ENCODE measurements around the gene SH2B3. TPM values are rescaled to one million over a fixed set of nuclear protein-coding genes. Genes with fewer than 3 reads are reported as not detected.

The SH2B3 gene
- 10 to 100 TPM; 16.5 to 22.4 (median 20.5) TPM for total RNA-seq
- long read RNA-seq, donor 1, full-length matches to known transcripts, result 1 of 25 reads
- long read RNA-seq, donor 1, partial matches to known transcripts, result 13 of 25 reads
- long read RNA-seq, donor 1, other reads (novel, unspliced or antisense), result 11 of 25 reads
- long read RNA-seq, donor 2, partial matches to known transcripts, result 1 of 3 reads
- long read RNA-seq, donor 2, other reads (novel, unspliced or antisense), result 2 of 3 reads

DNA sequence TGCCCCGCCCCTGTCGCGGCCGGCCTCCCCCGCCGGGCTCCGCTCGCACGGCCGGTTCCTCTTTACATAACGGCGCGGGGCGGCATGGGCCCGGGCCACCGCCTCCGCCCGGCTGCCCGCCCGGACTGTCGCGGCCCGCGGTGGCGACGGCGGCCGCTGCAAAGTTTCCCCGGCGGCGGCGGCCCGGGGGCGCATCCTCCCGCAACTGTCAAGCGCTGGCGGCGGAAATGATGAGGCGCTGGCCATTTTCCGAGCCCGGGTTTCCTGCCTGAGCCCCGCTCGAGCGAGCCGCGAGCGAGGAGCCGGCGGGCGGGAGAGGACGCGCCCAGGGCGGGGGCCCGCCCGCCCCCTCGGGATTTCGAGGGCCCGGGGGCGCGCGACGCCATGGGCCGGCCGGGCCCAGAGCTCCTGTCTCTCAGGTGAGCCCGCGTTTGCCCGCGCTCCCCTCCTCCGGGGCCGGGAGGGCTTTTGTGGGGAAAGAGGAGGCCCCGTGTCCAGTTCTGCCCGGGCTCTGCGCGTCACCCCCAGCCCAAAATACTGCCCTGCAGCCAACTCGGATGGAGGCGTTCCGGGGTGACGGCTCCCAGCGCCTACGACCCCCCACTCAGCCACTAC, at the start of gene SH2B3:
Gene SH2B3, plus strand, starts transcription at position 65 of the 615 bp plus-strand sequence. CDS start 12,223 bp downstream, outside the sequence.
- Histone ChIP-seq H3K36me3 (ENCODE audit: low read depth) (no peaks in the 10 kb centered on the region), H3K9me3 (no peaks in the 10 kb centered on the region), H3K4me3 (peak within 1 kb of the TSS; percentile 80), H3K4me1 (ENCODE audit: low read depth) (peaks cover 36% of the 10 kb centered on the region)
- ATAC-seq (peak; percentile 14), DNase-seq (no peak)
- TF ChIP-seq, protein P1, sequence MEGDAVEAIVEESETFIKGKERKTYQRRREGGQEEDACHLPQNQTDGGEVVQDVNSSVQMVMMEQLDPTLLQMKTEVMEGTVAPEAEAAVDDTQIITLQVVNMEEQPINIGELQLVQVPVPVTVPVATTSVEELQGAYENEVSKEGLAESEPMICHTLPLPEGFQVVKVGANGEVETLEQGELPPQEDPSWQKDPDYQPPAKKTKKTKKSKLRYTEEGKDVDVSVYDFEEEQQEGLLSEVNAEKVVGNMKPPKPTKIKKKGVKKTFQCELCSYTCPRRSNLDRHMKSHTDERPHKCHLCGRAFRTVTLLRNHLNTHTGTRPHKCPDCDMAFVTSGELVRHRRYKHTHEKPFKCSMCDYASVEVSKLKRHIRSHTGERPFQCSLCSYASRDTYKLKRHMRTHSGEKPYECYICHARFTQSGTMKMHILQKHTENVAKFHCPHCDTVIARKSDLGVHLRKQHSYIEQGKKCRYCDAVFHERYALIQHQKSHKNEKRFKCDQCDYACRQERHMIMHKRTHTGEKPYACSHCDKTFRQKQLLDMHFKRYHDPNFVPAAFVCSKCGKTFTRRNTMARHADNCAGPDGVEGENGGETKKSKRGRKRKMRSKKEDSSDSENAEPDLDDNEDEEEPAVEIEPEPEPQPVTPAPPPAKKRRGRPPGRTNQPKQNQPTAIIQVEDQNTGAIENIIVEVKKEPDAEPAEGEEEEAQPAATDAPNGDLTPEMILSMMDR (IDR thresholded peaks at IDR 0.05), result no peak
- intact Hi-C loops (cut with DNase I, micrococcal nuclease), result no loop called here

DNA sequence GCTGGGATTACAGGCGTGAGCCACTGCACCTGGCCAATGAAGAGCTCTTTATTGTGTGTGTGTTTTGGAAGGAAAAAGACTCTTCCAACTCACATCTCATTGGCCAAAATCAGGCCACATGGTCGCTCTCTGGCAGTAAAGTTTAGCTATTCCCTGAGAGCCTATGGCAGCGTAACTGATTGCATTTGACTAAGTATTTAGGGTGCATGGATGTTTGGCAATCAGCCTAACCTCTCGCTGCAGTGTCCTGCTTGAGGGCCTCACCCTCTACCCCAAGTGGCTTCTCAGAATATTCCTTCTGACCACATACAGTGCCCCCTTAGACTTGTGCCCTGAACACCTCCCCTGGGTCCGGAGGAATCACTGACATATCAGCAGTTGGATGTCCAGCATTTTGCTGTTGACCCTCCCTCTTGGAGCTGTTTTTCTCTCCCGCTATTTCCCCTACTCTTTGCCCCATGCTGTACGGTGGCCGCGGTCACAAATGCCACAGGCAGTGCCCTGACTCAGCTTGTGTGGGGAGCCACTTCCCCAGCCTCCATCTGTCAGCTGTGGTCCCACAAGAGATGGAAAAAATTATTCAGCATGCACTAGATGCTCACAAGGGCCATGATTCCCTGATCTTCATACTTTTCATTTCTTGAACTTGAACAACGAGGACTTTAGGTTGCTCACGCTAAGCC, 46.4 kb upstream of the SH2B3 start:
- Histone ChIP-seq H3K4me1 (ENCODE audit: low read depth) (no peaks in the 10 kb centered on the region), H3K9me3 (no peaks in the 10 kb centered on the region), H3K36me3 (ENCODE audit: low read depth) (no peaks in the 10 kb centered on the region), H3K4me3 (no peak overlapping the region)
- TF ChIP-seq, protein P1 (IDR thresholded peaks at IDR 0.05), result no peak
- ATAC-seq, result peak; percentile 15
- intact Hi-C loops (cut with DNase I, micrococcal nuclease), result no loop called here
- no peak for DNase-seq

DNA sequence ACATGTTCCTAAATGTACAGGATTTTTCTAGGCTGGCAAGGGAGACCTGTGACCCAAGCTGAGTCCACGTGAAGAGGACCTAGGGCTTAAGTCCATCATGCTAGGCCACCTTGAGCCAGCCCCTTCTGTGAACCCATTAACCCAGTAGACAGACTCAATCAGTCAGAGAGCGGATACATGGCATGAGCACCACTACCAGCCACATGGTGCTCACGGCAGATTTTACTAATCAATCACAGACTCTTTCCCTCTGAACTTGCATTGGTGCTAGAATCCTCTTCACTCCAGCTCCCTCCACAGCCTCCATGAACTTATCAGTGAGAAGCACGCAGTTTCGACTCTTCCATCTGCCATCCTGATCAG, 45.8 kb upstream of the SH2B3 start:
- H3K4me1 ChIP-seq (ENCODE audit: low read depth), result no peaks in the 10 kb centered on the region
- no peaks in the 10 kb centered on the region for H3K36me3 ChIP-seq (ENCODE audit: low read depth)
- no peak for DNase-seq
- TF ChIP-seq, protein P1 (IDR thresholded peaks at IDR 0.05), result no peak
- no peaks in the 10 kb centered on the region for H3K9me3 ChIP-seq
- intact Hi-C loops (cut with DNase I, micrococcal nuclease), result no loop called here
- ATAC-seq, result peak; percentile 5
- H3K4me3 ChIP-seq, result no peak overlapping the region

DNA sequence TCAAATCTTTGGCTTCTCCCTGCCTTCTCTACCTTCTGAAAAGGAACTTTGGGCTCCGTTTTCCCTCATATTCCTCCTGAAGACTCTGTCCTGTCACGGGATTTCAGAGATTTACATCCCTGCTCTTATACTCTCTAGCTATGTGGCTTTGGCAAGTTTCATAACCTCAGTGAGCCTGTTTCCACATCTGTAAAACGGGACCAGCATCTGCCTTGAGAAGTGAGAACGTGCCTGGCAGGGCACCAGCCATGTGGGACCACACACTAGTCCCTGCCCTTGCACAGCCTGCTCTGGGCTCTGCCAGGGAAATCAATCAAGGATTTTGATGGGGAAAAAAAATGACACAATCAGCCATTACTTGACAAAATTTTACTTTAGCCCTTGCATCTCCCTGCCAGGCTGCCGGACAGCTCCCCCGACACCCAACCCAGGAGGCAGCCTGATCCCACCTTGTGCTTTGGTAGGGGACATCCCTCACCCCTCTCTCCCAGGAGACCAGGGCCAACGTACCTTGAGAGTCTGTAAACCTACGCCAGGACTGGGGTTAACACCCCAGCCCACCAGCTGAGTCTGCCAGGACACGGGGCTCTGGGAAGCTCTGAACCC, 45.3 kb upstream of the SH2B3 start:
- no peaks in the 10 kb centered on the region for H3K36me3 ChIP-seq (ENCODE audit: low read depth)

DNA sequence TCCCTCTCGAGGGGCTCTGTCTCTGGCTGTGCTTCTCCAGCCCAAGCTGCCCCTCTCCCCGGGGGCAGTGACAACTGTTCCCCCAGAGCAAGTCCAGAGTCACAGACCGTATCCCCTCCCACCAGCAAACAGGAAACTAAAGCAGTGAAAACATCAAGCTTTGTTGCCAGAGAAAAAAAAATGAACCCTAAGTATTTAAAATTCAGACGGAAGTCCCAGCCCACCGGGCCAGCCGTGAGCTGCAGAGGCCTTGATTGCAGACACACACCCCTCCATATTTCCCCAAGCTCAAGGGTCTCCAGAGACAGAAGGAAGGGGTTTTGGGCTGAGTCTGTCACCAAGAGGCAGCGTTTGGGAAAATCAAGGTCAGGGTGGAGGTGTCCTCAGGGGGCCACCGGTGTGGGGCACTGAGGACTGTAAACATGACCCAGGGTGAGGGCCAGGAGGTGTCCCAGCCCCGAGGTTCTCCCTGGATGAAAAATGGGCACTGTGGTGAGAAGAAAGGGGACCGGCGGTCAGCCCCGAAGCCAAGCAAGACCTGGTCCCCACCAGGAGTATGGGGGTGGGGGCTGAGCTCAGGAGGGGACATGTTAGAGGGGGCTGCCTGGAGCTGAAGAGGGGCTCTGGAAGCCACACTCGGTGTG, 44.5 kb upstream of the SH2B3 start:
- intact Hi-C loops (cut with DNase I, micrococcal nuclease), result no loop called here
- Histone ChIP-seq H3K36me3 (ENCODE audit: low read depth) (no peaks in the 10 kb centered on the region), H3K4me3 (no peak overlapping the region), H3K4me1 (ENCODE audit: low read depth) (no peaks in the 10 kb centered on the region), H3K9me3 (no peaks in the 10 kb centered on the region)
- DNase-seq (no peak), ATAC-seq (no peak)
- TF ChIP-seq, protein P1 (IDR thresholded peaks at IDR 0.05), result no peak

More for the DNA sequence above, 45.3 kb upstream of the SH2B3 start:
- DNase-seq (no peak), ATAC-seq (no peak)
- intact Hi-C loops (cut with DNase I, micrococcal nuclease), result no loop called here
- no peak overlapping the region for H3K4me3 ChIP-seq
- H3K4me1 ChIP-seq (ENCODE audit: low read depth), result no peaks in the 10 kb centered on the region
- TF ChIP-seq, protein P1 (IDR thresholded peaks at IDR 0.05), result no peak
- no peaks in the 10 kb centered on the region for H3K9me3 ChIP-seq

Measured in mucosa of descending colon (tissue), 3 donors.